Mesothelial cell of epicardium (in vitro differentiated cells): Measurements from ENCODE around the gene METTL27. TPM values are rescaled to one million over a fixed set of nuclear protein-coding genes. Genes with fewer than 3 reads are reported as not detected.
A peak's percentile ranks its signal among the peaks of the same experiment; 100 is the strongest.
"Not testable (repeated sequence)": the region's sequence is repeated elsewhere in the genome, so short reads cannot be mapped to it uniquely, and the experiment has no call there.

ENCODE experiments used
- DNase-seq, 2 experiments: peaks; one replicate each; pipeline ENCODE4 v3.0.0; 2021; ENCODE audit warnings: low spot score in 2 of 2; ENCODE audit not compliant: unreplicated experiment in 2 of 2
- H3K27ac Mint-ChIP-seq: 2 replicates; pipeline ENCODE4 v1.8.0; 2021; ENCODE audit warnings: mixed read lengths
- H3K27me3 Mint-ChIP-seq: 2 replicates; pipeline ENCODE4 v1.8.0; 2021; ENCODE audit warnings: low read depth, mixed read lengths
- H3K36me3 Mint-ChIP-seq: 2 replicates; pipeline ENCODE4 v1.8.0; 2021; ENCODE audit warnings: mixed read lengths
- H3K4me1 Mint-ChIP-seq: 2 replicates; pipeline ENCODE4 v1.8.0; 2021; ENCODE audit warnings: mixed read lengths
- H3K4me3 Mint-ChIP-seq: 2 replicates; pipeline ENCODE4 v1.8.0; 2021; ENCODE audit warnings: mild to moderate bottlenecking, moderate library complexity, mixed read lengths
- H3K9me3 Mint-ChIP-seq: 2 replicates; pipeline ENCODE4 v1.8.0; 2021; ENCODE audit warnings: mixed read lengths
- total RNA-seq: library from RNA; stranded (reverse); gene quantifications from 3 replicates; pipeline ENCODE4 v1.2.1, GENCODE V29; 2021
- TF ChIP-seq, protein P1 (sequence below): fragments of 200-600 bp; sonication (generic); IDR thresholded peaks from one replicate; pipeline ENCODE4 v1.5.0; 2021; ENCODE audit warnings: antibody characterized with exemption; ENCODE audit not compliant: unreplicated experiment

METTL27 gene
- total RNA-seq, 1 donor from 2014 or later: 11.4 TPM

DNA sequence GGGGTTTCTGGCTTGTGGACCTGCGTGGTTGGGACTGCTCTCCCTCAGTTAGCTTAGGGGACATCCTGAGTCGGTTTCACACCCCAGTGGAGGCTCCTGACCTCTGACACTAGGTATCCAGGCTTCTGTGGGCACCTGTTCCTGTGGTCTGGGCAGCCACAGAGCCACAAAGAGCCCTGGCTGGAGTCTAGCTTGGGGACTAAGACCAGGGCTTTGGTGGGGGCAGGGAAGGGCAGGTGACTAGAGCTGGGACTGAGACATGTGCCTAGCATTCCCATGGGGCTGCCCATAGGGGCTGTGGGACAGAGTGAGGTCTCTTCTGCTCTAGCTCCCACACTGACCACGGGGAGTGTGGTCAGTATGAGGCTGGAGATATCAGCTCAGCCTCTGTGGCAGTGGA, 14.6 kb upstream of the METTL27 start:
- no peak overlapping the region for H3K4me3 Mint-ChIP-seq
- H3K4me1 Mint-ChIP-seq: peaks cover 7% of the 10 kb centered on the region
- no peaks in the 10 kb centered on the region for H3K36me3 Mint-ChIP-seq
- H3K9me3 Mint-ChIP-seq: no peaks in the 10 kb centered on the region
- DNase-seq: no peak
- H3K27me3 Mint-ChIP-seq: peaks cover 19% of the 10 kb centered on the region
- no peak overlapping the region for H3K27ac Mint-ChIP-seq
- TF ChIP-seq, protein P1, sequence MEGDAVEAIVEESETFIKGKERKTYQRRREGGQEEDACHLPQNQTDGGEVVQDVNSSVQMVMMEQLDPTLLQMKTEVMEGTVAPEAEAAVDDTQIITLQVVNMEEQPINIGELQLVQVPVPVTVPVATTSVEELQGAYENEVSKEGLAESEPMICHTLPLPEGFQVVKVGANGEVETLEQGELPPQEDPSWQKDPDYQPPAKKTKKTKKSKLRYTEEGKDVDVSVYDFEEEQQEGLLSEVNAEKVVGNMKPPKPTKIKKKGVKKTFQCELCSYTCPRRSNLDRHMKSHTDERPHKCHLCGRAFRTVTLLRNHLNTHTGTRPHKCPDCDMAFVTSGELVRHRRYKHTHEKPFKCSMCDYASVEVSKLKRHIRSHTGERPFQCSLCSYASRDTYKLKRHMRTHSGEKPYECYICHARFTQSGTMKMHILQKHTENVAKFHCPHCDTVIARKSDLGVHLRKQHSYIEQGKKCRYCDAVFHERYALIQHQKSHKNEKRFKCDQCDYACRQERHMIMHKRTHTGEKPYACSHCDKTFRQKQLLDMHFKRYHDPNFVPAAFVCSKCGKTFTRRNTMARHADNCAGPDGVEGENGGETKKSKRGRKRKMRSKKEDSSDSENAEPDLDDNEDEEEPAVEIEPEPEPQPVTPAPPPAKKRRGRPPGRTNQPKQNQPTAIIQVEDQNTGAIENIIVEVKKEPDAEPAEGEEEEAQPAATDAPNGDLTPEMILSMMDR: no peak

- no peak for DNase-seq
- no peaks in the 10 kb centered on the region for H3K9me3 Mint-ChIP-seq
- peaks cover 30% of the 10 kb centered on the region for H3K4me1 Mint-ChIP-seq
- H3K4me3 Mint-ChIP-seq: no peak overlapping the region
- H3K27ac Mint-ChIP-seq: peak overlapping the region; percentile 97
- no peaks in the 10 kb centered on the region for H3K36me3 Mint-ChIP-seq
- peaks cover 18% of the 10 kb centered on the region for H3K27me3 Mint-ChIP-seq
- TF ChIP-seq, protein P1: no peak
Observed at GRCh38 chr7:73852500-73852899, 10.2 kb upstream of the METTL27 start.

GRCh38 chr7:73851410-73852338, 9.4 kb upstream of the METTL27 start:
- Mint-ChIP-seq H3K36me3 (no peaks in the 10 kb centered on the region), H3K4me3 (no peak overlapping the region), H3K27me3 (peaks cover 12% of the 10 kb centered on the region), H3K27ac (peak overlapping the region; percentile 97), H3K9me3 (no peaks in the 10 kb centered on the region), H3K4me1 (peaks cover 30% of the 10 kb centered on the region)
- TF ChIP-seq, protein P1: no peak
- no peak for DNase-seq

GRCh38 chr7:73850781-73851207, 8.5 kb upstream of the METTL27 start:
- TF ChIP-seq, protein P1: no peak
- H3K4me1 Mint-ChIP-seq: peaks cover 35% of the 10 kb centered on the region
- no peaks in the 10 kb centered on the region for H3K36me3 Mint-ChIP-seq
- DNase-seq: no peak
- peaks cover 9% of the 10 kb centered on the region for H3K27me3 Mint-ChIP-seq
- H3K4me3 Mint-ChIP-seq: no peak overlapping the region
- peak overlapping the region; percentile 97 for H3K27ac Mint-ChIP-seq
- no peaks in the 10 kb centered on the region for H3K9me3 Mint-ChIP-seq

GRCh38 chr7:73847941-73848723, 5.8 kb upstream of the METTL27 start:
- Mint-ChIP-seq H3K4me3 (no peak overlapping the region), H3K9me3 (no peaks in the 10 kb centered on the region), H3K4me1 (peaks cover 51% of the 10 kb centered on the region), H3K27ac (no peak overlapping the region), H3K27me3 (peaks cover 2% of the 10 kb centered on the region), H3K36me3 (no peaks in the 10 kb centered on the region)
- TF ChIP-seq, protein P1: no peak
- DNase-seq: no peak

- H3K4me1 Mint-ChIP-seq: peaks cover 38% of the 10 kb centered on the region
Observed at GRCh38 chr7:73845701-73846195, 3.4 kb upstream of the METTL27 start.

More at GRCh38 chr7:73845701-73846195, 3.4 kb upstream of the METTL27 start:
- H3K36me3 Mint-ChIP-seq, H3K27me3 Mint-ChIP-seq, H3K9me3 Mint-ChIP-seq, DNase-seq: not testable (repeated sequence)
- peak overlapping the region; percentile 91 for H3K27ac Mint-ChIP-seq
- H3K4me3 Mint-ChIP-seq: peak overlapping the region; percentile 12
